Osteocyte (in vitro differentiated cells): ENCODE results near the gene CCDC88C. TPM values are rescaled to one million over a fixed set of nuclear protein-coding genes. Genes with fewer than 3 reads are reported as not detected.

Experiments used
- DNase-seq: peaks from one replicate; pipeline ENCODE4 v3.0.0; 2021; ENCODE audit warnings: mixed read lengths; ENCODE audit not compliant: unreplicated experiment; ENCODE audit errors: extremely low spot score
- H3K27ac Mint-ChIP-seq: one replicate; pipeline ENCODE4 v1.8.0; 2021; ENCODE audit warnings: mild to moderate bottlenecking, mixed read lengths; ENCODE audit not compliant: unreplicated experiment
- H3K27me3 Mint-ChIP-seq: one replicate; pipeline ENCODE4 v1.8.0; 2021; ENCODE audit warnings: mixed read lengths; ENCODE audit not compliant: unreplicated experiment
- H3K36me3 Mint-ChIP-seq: one replicate; pipeline ENCODE4 v1.8.0; 2021; ENCODE audit warnings: mixed read lengths; ENCODE audit not compliant: unreplicated experiment
- H3K4me1 Mint-ChIP-seq: one replicate; pipeline ENCODE4 v1.8.0; 2021; ENCODE audit warnings: mixed read lengths; ENCODE audit not compliant: unreplicated experiment
- H3K4me3 Mint-ChIP-seq: one replicate; pipeline ENCODE4 v1.8.0; 2021; ENCODE audit warnings: mild to moderate bottlenecking, moderate library complexity, mixed read lengths; ENCODE audit not compliant: unreplicated experiment
- H3K9me3 Mint-ChIP-seq: one replicate; pipeline ENCODE4 v1.8.0; 2021; ENCODE audit warnings: mixed read lengths; ENCODE audit not compliant: unreplicated experiment
- CTCF ChIP-seq: fragments of 200-600 bp; sonication (generic); IDR thresholded peaks from 2 replicates; pipeline ENCODE4 v1.5.0; 2021; ENCODE audit warnings: antibody characterized with exemption, mild to moderate bottlenecking, moderate library complexity
- total RNA-seq: library from RNA; stranded (reverse); gene quantifications from 2 replicates; pipeline ENCODE4 v1.2.1, GENCODE V29; 2021

CCDC88C gene
- total RNA-seq, 1 donor from 2014 or later = 1.4 TPM

- no peak overlapping the region for H3K27ac Mint-ChIP-seq
- peaks cover 2% of the 10 kb centered on the region for H3K27me3 Mint-ChIP-seq
- H3K9me3 Mint-ChIP-seq = no peaks in the 10 kb centered on the region
- no peaks in the 10 kb centered on the region for H3K36me3 Mint-ChIP-seq
- DNase-seq = no peak
- no peak overlapping the region for H3K4me3 Mint-ChIP-seq
- TF ChIP-seq CTCF = no peak
- H3K4me1 Mint-ChIP-seq = no peaks in the 10 kb centered on the region
These were observed 90.9 kb downstream of the CCDC88C start for GRCh38 chr14:91326514-91327249.

DNA sequence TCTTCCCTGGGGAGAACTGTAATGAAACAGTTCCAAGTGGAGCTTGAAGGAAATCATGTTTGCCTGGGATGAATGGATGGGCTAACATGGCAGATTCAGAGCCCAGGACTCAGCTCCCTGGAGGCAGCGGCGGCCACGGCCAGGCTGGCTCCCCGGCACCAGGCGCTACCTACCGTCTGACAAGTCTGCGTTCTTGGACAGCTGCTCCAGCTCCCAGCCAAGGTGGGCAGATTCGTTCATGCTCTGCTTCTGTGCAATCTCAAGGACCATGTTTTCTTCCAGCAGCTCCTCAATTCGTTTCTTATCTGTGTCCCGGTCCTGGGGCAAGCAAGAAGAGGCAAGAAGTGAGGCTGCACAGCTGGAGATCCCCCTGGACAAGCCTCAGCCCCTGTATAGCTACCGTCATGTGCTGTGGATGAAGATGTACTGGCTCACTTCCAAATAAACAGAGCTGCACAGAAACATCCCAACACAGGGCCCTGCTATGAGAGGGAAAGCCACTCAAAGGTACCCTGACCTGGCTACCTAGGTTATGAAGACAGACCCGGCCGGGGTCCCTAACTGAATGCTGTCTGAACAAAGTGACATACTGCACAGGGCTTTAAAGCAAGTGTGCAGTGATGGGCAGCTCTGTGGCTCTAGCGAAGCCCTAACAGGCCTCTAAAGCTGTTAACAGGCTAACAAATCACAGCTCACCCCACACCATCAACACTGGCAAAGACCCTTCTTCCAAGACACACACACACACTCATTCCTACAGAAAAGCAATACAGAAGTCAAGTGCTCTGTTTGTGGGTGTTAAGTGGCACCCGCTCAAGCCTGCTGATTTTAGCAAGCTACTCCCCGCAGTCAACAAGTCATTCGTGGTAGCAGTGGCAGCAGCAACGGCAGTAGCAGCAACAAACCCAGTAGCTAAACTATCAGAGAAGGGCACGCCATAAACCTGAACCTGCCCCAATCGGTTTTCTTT is 92.7 kb downstream of the CCDC88C start:
- Mint-ChIP-seq H3K9me3 (no peaks in the 10 kb centered on the region), H3K27me3 (no peaks in the 10 kb centered on the region), H3K4me1 (no peaks in the 10 kb centered on the region), H3K27ac (no peak overlapping the region), H3K36me3 (no peaks in the 10 kb centered on the region), H3K4me3 (no peak overlapping the region)
- DNase-seq = no peak
- no peak for TF ChIP-seq CTCF

DNA sequence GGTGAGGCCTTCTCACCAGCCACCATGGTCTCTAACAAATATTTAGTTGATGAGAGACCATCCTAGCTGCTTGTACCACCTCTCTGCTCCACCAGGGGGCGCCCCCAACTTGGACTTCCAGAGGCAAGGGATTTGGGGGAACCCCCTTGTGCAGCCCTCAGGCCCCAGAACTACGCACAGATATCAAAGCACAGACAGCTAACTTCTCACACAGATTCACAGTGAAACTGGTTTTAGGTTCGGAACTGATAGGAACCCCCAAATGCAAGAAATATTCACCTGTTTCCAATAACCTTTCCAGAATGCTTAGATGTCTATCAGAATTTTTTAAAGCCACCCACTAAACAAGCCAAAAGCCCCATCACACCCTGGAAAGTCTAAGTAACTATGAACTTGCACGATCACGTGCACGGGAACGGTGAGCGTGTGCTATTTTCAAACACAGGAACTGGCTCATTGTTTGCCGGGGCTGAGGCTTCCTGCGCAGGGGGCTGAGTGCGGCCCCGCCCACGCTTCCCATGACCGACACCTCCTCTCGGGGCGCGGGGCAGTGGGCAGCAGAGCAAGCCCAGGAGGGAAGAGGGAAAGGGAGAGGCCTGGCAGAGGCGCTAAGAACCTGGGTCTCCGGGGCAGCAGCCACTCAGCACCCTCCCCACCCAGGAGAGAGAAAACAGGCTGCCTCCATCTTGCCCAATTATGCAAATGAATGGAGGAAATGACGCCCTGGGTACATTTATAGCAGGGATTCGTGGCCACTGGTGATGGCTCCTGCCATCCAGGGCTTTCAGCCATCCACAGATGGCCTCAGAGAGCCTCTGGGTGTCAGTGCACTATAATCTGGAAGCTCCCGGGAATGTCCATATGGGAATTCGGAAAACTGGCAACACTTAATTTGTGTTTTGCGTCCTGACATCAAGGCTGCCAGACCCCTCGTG is 93.7 kb downstream of the CCDC88C start:
- H3K4me3 Mint-ChIP-seq = no peak overlapping the region

DNA sequence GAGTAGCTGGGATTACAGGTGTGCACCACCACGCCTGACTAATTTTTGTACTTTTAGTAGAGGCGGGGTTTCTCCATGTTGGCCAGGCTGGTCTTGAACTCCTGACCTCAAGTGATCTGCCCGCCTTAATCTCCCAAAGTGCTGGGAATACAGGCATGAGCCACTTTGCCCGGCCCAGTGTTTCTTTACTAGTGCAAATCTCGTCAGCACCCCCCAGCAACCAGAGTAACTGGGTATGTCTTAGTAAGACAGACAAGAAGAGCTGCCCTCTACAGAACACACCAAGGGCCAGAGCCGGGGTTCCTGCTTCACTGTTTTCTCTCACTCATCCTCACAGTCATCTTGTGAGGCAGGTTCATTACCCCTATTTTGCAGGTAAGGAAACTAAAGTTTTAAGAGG is 94.6 kb downstream of the CCDC88C start:
- DNase-seq = no peak
- H3K36me3 Mint-ChIP-seq = no peaks in the 10 kb centered on the region
- H3K4me3 Mint-ChIP-seq = no peak overlapping the region
- no peaks in the 10 kb centered on the region for H3K27me3 Mint-ChIP-seq
- no peaks in the 10 kb centered on the region for H3K9me3 Mint-ChIP-seq
- no peak for TF ChIP-seq CTCF
- H3K27ac Mint-ChIP-seq = no peak overlapping the region
- H3K4me1 Mint-ChIP-seq = no peaks in the 10 kb centered on the region

More for the DNA sequence above, 93.7 kb downstream of the CCDC88C start:
- no peaks in the 10 kb centered on the region for H3K4me1 Mint-ChIP-seq
- H3K27ac Mint-ChIP-seq = no peak overlapping the region
- peak; percentile 98 for TF ChIP-seq CTCF
- no peaks in the 10 kb centered on the region for H3K27me3 Mint-ChIP-seq
- no peaks in the 10 kb centered on the region for H3K9me3 Mint-ChIP-seq
- no peaks in the 10 kb centered on the region for H3K36me3 Mint-ChIP-seq
- peak; percentile 91 for DNase-seq
